Tibial artery (tissue), 4 donors: ENCODE results near the gene ABRAXAS1.

Experiments
- DNase-seq, 2 donors: peaks; one replicate each; pipeline ENCODE4 v3.0.0-alpha.2; 2019
- H3K27ac ChIP-seq, 2 donors: fragments of 200-600 bp; sonication (generic) in 1 of 2; 1 replicate in 1 of 2; 2 replicates in 1 of 2; pipeline ENCODE4 v1.5.1; 2018 to 2019; ENCODE audit warnings: mild to moderate bottlenecking in 1 of 2
- H3K27me3 ChIP-seq, 2 donors: fragments of 200-600 bp; sonication (generic) in 1 of 2; one replicate each; pipeline versions ENCODE4 v1.5.1 to v1.6.0; 2016 to 2019
- H3K36me3 ChIP-seq, 3 donors: fragments of 200-600 bp; sonication (generic) in 2 of 3; one replicate each; pipeline ENCODE4 v1.5.1; 2016 to 2019; ENCODE audit warnings: mild to moderate bottlenecking in 2 of 3
- H3K4me1 ChIP-seq, 4 donors: fragments of 200-600 bp; sonication (generic) in 2 of 4; 1 replicate in 3 of 4; 2 replicates in 1 of 4; pipeline ENCODE4 v1.5.1; 2016 to 2019
- H3K4me3 ChIP-seq, 2 donors: fragments of 200-600 bp; sonication (generic) in 1 of 2; 1 replicate in 1 of 2; 2 replicates in 1 of 2; pipeline ENCODE4 v1.5.1; 2018 to 2019; ENCODE audit warnings: mild to moderate bottlenecking in 2 of 2
- H3K9me3 ChIP-seq, 3 donors: fragments of 200-600 bp; sonication (generic) in 1 of 3; one replicate each; pipeline ENCODE4 v1.5.1; 2016 to 2019
- intact Hi-C: fragments of 100-400 bp; cut with DNase I; formaldehyde crosslinking; loops from one replicate; pipeline ENCODE4 v1.15.0; 2023; ENCODE audit warnings: low total_unique reads
- TF ChIP-seq, protein P1 (sequence below), 2 experiments: fragments of 200-600 bp in 1 of 2; fragments of 450-650 bp in 1 of 2; IDR thresholded peaks; one replicate each; pipeline ENCODE4 v1.5.1; 2017 to 2019; ENCODE audit warnings: antibody characterized with exemption in 2 of 2, mild to moderate bottlenecking in 1 of 2, moderate library complexity in 1 of 2

ABRAXAS1 gene

GRCh38 chr4:83456184-83456501 is 28.8 kb downstream of the ABRAXAS1 start:
- H3K36me3 ChIP-seq: peaks cover 16 to 43% (median 29%) of the 10 kb centered on the region in 3 donors
- no peaks in the 10 kb centered on the region for H3K27me3 ChIP-seq
- TF ChIP-seq, protein P1, sequence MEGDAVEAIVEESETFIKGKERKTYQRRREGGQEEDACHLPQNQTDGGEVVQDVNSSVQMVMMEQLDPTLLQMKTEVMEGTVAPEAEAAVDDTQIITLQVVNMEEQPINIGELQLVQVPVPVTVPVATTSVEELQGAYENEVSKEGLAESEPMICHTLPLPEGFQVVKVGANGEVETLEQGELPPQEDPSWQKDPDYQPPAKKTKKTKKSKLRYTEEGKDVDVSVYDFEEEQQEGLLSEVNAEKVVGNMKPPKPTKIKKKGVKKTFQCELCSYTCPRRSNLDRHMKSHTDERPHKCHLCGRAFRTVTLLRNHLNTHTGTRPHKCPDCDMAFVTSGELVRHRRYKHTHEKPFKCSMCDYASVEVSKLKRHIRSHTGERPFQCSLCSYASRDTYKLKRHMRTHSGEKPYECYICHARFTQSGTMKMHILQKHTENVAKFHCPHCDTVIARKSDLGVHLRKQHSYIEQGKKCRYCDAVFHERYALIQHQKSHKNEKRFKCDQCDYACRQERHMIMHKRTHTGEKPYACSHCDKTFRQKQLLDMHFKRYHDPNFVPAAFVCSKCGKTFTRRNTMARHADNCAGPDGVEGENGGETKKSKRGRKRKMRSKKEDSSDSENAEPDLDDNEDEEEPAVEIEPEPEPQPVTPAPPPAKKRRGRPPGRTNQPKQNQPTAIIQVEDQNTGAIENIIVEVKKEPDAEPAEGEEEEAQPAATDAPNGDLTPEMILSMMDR (IDR thresholded peaks at IDR 0.05): no peak
- H3K4me3 ChIP-seq: peak overlapping the region; percentile 75 to 91
- H3K4me1 ChIP-seq: peaks cover 0 to 29% (median 26%) of the 10 kb centered on the region in 4 donors
- no peak for DNase-seq
- intact Hi-C loops: loop anchor here (10.0 kb wide), 2 partner anchors 171 to 441 kb away; partner anchors contain the start of genes COQ2 and LIN54
- H3K9me3 ChIP-seq: no peaks in the 10 kb centered on the region
- H3K27ac ChIP-seq: peak overlapping the region; percentile 95 to 98

GRCh38 chr4:83455281-83456183 is 29.4 kb downstream of the ABRAXAS1 start, which contains the start of the genes HELQ and MRPS18C:
Gene HELQ, minus strand, starts transcription at chr4:83455823. Its CDS starts 130 bp downstream, at chr4:83455693.
Gene MRPS18C, plus strand, starts transcription at chr4:83456058. Its CDS starts 20 bp downstream, at chr4:83456078.
- peak within 1 kb of the TSS; percentile 95 to 98 for H3K27ac ChIP-seq
- intact Hi-C loops: loop anchor here (2.0 to 10.0 kb wide), 3 partner anchors 29 to 441 kb away; partner anchors contain the start of genes ABRAXAS1, COQ2 and LIN54
- H3K9me3 ChIP-seq: no peaks in the 10 kb centered on the region
- DNase-seq: peak; percentile 98 to 99
- no peaks in the 10 kb centered on the region for H3K27me3 ChIP-seq
- TF ChIP-seq, protein P1 (IDR thresholded peaks at IDR 0.05): peak in 1 of 2 experiments; percentile 20
- H3K4me1 ChIP-seq: peaks cover 0 to 29% (median 26%) of the 10 kb centered on the region in 4 donors
- peaks cover 15 to 38% (median 23%) of the 10 kb centered on the region in 3 donors for H3K36me3 ChIP-seq
- H3K4me3 ChIP-seq: peak within 1 kb of the TSS; percentile 75 to 91

DNA sequence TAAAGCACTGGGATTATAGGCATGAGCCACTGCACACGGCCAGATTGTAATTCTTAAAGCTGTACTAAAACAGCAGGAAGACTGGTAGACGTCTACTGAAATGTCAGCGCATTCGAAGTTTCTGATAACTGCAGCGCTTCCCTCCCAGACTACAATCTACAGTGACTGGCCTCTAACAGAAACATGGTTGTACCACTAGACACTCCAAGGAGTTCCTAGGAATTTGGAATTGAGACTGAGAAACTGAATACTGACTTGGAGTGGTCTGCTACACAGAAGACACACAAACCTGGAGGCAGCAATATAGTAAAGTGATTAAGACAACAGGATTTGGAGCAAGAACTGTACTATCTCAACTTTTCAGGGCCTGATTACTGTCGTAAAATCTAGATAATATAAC is 30.2 kb downstream of the ABRAXAS1 start:
- no peaks in the 10 kb centered on the region for H3K27me3 ChIP-seq
- H3K36me3 ChIP-seq: peaks cover 7 to 30% (median 15%) of the 10 kb centered on the region in 3 donors
- intact Hi-C loops: loop anchor here (2.0 to 10.0 kb wide), 3 partner anchors 30 to 440 kb away; partner anchors contain the start of genes ABRAXAS1, COQ2 and LIN54
- no peak for DNase-seq
- H3K9me3 ChIP-seq: no peaks in the 10 kb centered on the region
- H3K4me3 ChIP-seq: peak overlapping the region; percentile 75 to 91
- H3K27ac ChIP-seq: peak overlapping the region; percentile 95 to 98
- TF ChIP-seq, protein P1 (IDR thresholded peaks at IDR 0.05): no peak
- peaks cover 0 to 29% (median 26%) of the 10 kb centered on the region in 4 donors for H3K4me1 ChIP-seq

DNA sequence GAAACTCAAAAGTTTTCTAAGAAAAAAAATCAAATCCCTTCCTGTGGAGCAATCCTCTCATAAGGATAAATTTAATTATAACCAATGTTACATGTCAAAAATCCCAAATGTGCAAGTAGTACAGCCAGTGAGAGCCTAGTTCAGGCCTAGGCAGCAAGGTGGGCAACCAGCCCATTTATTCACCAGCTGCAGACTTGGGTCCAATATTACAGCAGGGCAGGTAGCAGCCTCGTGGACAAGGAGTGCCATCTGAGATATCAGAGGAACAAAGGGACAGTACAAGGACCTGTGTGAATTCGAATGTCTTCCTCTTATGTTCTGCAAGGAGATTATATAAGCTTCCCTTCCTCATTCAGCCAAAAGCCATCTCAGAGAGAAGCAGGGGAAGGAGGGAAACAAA is 35.9 kb downstream of the ABRAXAS1 start:
- TF ChIP-seq, protein P1 (IDR thresholded peaks at IDR 0.05): no peak

DNA sequence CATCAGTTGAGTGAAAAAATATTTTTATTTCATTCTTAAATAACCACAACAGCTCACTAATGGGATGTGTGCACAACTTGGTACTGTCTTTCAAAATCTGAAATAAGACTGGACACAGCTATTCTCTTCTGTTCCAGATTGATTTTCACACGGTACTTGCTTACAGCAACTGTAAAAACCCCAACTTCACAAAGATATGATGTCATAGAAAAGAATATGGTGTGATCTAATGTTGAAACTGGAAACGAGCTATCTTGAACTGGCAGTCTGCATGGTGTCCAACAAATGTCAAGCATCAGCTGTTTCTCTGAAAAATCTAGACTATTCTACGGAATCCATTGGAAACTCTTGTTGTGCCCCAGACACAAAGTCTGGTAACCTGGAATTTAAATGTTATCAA is 44.0 kb downstream of the ABRAXAS1 start:
- no peak for DNase-seq
- H3K9me3 ChIP-seq: no peaks in the 10 kb centered on the region
- H3K4me3 ChIP-seq: no peak overlapping the region
- no peak overlapping the region for H3K27ac ChIP-seq
- no peaks in the 10 kb centered on the region for H3K27me3 ChIP-seq
- intact Hi-C loops: no loop called here
- no peaks in the 10 kb centered on the region for H3K4me1 ChIP-seq
- H3K36me3 ChIP-seq: peaks cover 67 to 78% (median 73%) of the 10 kb centered on the region in 3 donors
- TF ChIP-seq, protein P1 (IDR thresholded peaks at IDR 0.05): no peak

More for the DNA sequence above, 35.9 kb downstream of the ABRAXAS1 start:
- Histone ChIP-seq H3K36me3 (peaks cover 21 to 39% (median 38%) of the 10 kb centered on the region in 3 donors), H3K4me3 (no peak overlapping the region), H3K9me3 (no peaks in the 10 kb centered on the region), H3K27me3 (no peaks in the 10 kb centered on the region), H3K4me1 (peaks cover 0 to 5% (median 4%) of the 10 kb centered on the region in 4 donors), H3K27ac (no peak overlapping the region)
- no peak for DNase-seq
- intact Hi-C loops: no loop called here
